Fibroblast of peridontal ligament (primary cell): ENCODE measurements around the gene TAF11L10.
"Not testable (repeated sequence)": the region's sequence is repeated elsewhere in the genome, so short reads cannot be mapped to it uniquely, and the experiment has no call there.

Experiments
- DNase-seq: peaks from one replicate; pipeline ENCODE4 v3.0.0-alpha.2; 2010; ENCODE audit errors: extremely low read depth

TAF11L10 gene

GRCh38 chr5:17597728-17598127 is at the start of gene TAF11L10:
Gene TAF11L10 (minus strand): TSS chr5:17597828.
- DNase-seq: not testable (repeated sequence)

GRCh38 chr5:17634160-17634559 is 36.5 kb upstream of the TAF11L10 start, which contains the start of gene TAF11L14:
Gene TAF11L14 (plus strand): TSS chr5:17634460.
- no peak for DNase-seq

DNA sequence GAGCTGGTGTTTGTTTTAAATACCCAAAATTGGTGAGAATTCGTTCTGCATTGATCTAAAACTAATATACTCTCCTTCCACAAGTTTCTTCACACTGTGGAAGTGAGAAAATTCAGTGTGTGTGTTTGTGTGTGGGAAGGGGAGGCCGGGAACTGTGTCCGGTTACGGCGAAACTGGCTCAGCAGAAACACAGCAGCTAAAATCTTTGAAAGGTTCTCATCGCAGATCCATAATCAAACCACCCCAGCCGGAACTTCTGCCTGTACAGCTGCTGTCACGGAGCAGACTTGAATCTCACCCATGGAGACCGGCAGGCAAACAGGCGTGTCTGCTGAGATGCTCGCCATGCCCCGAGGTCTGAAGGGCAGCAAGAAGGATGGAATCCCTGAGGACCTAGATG is 34.2 kb upstream of the TAF11L10 start, which contains the start of gene TAF11L13:
Gene TAF11L13 (plus strand): TSS at position 301 of the 400 bp plus-strand sequence.
- not testable (repeated sequence) for DNase-seq

DNA sequence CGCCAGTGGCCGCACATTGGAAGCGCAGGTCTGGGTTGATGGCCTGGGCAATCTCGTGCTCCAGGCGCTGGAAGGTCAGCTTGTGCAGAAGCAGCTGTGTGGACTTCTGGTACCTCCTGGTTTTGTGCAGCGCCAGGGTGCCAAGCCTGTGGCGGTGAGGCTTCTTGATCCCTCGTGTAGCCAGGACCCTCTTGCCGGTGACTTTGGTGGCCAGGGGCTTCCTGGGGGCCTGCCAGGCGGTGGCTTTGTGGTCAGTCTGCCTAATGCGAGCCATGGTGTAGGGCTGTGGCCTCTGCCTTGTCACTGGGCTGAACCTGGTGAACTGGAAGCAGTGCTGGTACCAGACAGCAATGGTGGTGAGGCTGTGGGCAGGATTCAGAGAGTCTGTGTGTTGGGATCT is 28.1 kb upstream of the TAF11L10 start:
- DNase-seq: no peak

GRCh38 chr5:17620627-17621026 is 23.0 kb upstream of the TAF11L10 start:
- DNase-seq: no peak

DNA sequence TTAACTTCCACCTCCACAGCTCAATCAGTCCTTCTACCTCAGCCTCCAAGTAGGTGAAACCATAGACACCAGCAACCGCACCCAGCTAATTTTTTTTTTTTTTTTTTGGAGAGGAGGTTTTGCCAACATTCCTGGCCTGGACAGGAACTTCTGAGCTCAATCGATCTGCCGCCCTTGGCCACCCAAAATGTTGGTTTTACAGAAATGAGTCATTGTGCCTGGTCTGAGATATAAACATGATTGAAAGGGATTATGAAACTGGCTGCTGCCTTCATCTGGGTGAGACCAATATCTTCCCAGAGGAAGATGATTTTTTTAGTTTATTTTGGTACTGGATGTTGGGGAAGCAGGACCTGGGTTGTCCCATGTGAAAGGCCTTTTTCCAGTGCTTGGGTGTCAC is 21.7 kb upstream of the TAF11L10 start:
- no peak for DNase-seq

DNA sequence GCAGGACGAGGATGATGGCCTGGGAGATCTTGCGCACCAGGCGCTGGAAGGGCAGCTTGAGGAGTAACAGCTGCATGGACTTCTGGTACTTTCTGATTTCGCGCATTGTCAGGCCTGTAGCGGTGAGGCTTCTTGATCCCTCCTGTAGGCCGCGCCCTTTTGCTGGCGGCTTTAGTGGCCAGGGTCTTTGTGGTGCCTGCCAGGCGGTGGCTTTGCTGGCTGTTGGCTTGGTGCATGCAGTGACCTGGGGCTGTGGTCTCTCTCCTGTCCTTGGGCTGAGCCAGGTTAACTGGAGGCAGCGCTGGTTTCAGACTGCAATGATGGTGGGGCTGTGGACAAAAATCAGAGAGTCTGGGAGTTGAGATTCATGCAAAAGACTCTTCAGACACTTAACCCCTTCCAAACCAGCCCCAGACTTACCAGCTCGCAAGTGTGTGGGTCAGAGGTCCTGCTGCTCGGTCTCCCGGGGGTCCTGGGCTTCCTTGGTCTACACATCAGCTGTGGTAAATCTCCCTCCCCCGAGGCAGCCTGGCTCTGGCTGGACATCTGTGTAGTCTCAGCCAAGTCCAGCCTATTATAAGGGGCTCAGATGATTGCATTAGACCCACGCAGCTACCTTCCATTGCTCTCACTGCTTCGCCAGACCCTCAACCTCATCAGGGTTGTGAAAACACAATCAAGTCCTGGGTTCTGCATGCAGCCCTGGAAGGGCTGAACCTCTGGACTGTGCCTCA is 17.4 kb upstream of the TAF11L10 start:
- no peak for DNase-seq

- DNase-seq: not testable (repeated sequence)
These were observed 12.5 kb upstream of the TAF11L10 start, which contains the start of gene TAF11L12 for GRCh38 chr5:17610092-17610491. Gene TAF11L12 (plus strand): TSS chr5:17610392.

DNA sequence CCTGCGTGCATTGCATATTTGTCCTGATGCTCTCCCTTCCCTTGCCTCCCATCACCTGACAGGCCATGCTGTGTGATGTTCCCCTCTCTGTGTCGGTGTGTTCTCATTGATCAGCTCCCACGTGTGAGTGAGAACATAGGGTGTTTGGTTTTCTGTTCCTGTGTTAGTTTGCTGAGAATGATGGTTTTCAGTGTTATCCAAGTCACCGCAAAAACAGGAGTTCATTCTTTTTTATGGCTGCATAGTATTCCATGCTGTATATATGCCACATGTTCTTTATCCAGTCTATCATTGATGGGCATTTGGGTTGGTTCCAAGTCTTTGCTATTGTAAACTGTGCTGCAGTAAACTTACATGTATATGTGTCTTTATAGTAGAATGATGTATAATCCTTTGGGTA is 9.8 kb upstream of the TAF11L10 start:
- not testable (repeated sequence) for DNase-seq

DNA sequence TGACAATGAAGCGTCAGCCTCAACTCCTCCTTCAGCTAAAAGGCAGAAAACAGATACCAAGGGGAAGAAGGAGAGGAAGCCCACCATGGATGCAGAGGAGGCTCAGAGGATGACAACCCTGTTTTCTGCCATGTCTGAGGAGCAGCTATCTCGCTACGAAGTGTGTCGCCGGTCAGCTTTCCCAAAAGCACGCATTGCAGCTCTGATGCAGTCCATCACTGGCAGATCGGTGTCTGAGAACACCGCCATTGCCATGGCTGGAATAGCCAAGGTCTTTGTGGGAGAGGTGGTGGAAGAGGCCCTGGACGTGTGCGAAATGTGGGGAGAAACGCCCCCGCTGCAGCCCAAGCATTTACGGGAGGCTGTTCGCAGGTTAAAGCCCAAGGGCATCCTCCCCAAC is 7.3 kb upstream of the TAF11L10 start:
- no peak for DNase-seq

- not testable (repeated sequence) for DNase-seq
These were observed 6.3 kb upstream of the TAF11L10 start, which contains the start of gene TAF11L11 for GRCh38 chr5:17603880-17604279. Gene TAF11L11 (plus strand): TSS chr5:17604183.

DNA sequence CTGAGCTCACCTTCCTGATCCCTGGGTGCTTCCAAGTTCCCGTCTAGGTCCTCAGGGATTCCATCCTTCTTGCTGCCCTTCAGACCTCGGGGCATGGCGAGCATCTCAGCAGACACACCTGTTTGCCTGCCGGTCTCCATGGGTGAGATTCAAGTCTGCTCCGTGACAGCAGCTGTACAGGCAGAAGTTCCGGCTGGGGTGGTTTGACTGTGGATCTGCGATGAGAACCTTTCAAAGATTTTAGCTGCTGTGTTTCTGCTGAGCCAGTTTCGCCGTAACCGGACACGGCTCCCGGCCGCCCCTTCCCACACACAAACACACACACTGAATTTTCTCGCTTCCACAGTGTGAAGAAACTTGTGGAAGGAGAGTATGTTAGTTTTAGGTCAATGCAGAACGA is 3.4 kb downstream of the TAF11L10 start, which contains the start of gene TAF11L9:
Gene TAF11L9 (minus strand): TSS at position 140 of the 400 bp plus-strand sequence.
- not testable (repeated sequence) for DNase-seq

GRCh38 chr5:17590860-17591259 is 6.8 kb downstream of the TAF11L10 start, which contains the start of gene TAF11L8:
Gene TAF11L8 (minus strand): TSS chr5:17590960.
- DNase-seq: not testable (repeated sequence)

DNA sequence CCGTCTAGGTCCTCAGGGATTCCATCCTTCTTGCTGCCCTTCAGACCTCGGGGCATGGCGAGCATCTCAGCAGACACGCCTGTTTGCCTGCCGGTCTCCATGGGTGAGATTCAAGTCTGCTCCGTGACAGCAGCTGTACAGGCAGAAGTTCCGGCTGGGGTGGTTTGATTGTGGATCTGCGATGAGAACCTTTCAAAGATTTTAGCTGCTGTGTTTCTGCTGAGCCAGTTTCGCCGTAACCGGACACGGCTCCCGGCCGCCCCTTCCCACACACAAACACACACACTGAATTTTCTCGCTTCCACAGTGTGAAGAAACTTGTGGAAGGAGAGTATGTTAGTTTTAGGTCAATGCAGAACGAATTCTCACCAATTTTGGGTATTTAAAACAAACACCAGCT is 12.0 kb downstream of the TAF11L10 start, which contains the start of gene TAF11L7:
Gene TAF11L7 (minus strand): TSS at position 101 of the 400 bp plus-strand sequence.
- DNase-seq: not testable (repeated sequence)
